ENCODE results near the gene IST1.

IST1 gene

DNA sequence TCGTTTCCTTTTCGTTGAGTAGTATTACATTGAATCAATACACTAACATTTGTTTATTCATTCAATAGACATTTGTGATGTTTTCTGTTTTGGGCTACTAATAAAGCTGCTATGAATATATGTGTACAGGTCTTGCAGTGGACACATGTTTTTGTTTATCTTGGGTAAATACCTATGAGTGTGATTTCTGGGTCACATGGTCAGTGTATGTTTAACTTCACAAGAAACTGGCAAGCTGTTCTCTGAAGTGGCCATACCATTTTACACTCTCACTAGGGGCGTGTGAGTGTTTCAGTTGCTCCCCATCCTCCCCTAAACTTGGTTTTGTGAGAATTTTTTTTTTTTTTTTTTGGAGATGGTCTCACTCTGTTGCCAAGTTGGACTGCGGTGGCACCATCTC lies 69.9 kb downstream of the IST1 start:
- no peak for DNase-seq

DNA sequence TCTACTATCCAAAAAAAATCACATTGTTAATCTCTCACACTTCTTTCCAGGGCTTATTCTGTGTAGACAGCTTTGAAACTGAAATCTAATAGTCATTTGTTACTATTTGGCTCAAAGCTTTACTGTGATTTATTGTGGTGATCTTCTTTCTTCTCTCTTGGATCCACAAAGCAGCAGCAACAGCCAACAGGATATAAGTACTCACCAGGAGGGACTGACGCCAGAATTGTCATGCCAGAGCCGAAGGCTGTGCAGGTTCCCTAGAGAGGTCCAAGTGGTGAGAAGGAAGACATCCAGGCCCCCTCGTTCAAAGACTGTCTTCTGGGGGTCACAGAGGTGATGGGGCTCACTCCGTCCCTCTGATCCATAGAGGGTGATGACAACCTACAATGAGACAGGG lies 71.6 kb downstream of the IST1 start:
- DNase-seq = no peak

GRCh38 chr16:71969353-71969752 lies 74.0 kb downstream of the IST1 start:
- no peak for DNase-seq

- DNase-seq = no peak
Measured at GRCh38 chr16:71971571-71971970, 76.2 kb downstream of the IST1 start.

DNA sequence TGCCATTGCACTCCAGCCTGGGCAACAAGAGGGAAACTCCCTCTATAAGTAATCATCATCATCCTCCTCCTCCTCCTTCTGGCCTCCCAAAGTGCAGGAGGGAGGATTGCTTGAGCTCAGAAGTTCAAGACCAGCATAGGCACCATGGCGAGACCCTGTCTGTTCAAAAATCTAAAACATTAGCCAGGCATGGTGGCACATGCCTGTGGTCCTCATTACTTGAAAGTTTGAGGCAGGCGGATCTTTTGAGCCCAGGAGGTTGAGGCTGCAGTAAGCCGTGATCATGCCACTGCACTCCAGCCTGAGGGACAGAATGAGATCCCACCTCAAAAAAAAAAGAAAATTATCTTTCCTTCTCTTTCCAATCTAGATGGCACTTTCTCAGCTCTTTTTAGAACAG lies 77.0 kb downstream of the IST1 start:
- DNase-seq = no peak

DNA sequence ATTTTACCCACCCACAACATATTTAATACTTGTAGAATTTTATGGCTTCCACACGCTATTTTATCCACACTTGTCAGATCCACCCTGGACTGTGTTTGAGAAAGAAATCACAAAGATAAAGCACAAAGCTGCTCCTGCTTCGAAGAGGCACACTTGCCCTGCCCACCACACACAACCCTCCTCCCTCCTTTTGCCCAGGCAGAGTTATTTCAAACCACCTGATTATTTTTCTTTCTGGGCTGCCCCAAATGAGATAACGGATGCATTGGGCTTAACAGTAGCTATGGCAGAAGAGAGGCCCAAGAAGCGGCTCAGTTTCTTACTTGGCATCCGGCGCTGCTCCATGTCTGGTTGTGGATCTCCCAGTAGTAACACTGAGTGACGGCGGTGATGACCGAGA lies 77.7 kb downstream of the IST1 start:
- DNase-seq = no peak

DNA sequence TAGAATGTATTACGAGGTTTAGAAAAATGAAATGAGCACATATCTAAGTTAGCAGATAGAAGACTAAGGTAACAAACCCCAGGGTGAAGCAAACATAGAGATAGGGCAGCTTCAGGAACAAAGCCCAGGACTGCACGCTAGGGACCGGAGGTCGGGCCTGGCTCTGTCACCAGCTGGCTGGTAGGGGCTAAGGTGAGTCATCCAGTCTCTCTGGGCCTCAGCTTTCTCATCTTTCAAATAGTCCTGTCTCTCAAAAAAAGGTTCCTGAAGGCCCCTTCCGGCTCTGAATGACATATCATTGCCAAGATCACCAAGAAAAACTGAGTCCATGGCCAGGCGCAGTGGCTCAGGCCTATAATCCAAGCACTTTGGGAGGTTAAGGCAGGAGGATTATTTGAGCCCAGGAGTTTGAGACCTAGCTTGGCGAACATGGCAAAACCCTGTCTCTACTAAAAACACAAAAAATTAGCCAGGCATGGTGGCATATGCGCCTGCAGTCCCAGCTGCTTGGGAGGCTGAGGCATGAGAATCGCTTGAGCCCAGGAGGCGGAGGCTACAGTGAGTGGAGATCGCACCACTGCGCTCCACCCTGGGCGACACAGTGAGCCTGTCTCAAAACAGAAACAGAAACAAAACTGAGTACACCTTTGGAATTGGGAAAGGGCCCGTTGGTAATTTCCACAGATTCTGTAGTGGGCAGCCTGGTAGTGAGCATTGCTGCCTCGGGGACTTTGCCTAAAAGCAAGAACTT lies 78.9 kb downstream of the IST1 start:
- no peak for DNase-seq

Data from suppressor macrophage treated with lipopolysaccharide for 4 hours (primary cell).